HG03064 (cell line): ENCODE results near the gene PIEZO1.
"Not testable (repeated sequence)": the region's sequence is repeated elsewhere in the genome, so short reads cannot be mapped to it uniquely, and the experiment has no call there.

Experiments
- ATAC-seq: cut with Tn5 transposase; IDR thresholded peaks from one replicate; pipeline ENCODE4 v1.9.1; 2021; ENCODE audit warnings: low read depth; ENCODE audit not compliant: unreplicated experiment

The PIEZO1 gene

DNA sequence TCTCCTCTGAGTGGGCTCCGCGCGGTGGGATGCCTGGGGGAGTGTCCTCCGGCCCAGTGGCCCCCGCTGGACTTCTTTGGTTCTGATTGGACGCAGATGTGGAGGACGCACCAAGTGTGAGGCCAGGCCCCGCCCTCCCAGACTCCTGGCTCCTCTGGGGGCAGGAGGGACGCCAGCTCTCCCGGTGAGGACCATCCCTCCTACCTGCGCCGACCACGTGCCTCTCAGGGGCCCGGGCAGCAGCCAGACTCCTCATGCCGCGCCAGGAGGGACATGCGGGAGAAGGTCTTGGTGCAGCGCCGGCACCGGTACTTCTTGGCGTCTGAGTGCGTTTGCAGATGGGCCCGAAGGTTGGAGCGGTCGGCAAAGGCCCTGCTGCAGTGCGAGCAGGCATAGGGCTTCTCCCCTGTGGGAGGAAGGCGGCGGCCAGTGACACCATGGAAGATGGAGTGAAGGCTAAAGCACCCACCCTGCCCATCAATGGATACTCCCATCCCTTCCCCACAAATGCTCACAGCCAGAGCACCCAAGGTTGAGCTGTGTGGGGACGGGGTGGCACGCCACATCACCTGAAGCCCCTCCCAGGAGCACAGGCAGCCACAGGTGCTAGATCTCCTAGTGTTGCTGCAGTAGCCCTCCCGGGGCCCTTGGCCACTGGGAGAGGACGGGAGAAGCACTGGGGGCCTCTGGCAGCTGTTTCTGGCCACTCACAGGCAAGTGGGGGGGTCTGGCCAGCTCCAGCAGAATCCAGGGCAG is 106.6 kb downstream of the PIEZO1 start:
- no peak for ATAC-seq

DNA sequence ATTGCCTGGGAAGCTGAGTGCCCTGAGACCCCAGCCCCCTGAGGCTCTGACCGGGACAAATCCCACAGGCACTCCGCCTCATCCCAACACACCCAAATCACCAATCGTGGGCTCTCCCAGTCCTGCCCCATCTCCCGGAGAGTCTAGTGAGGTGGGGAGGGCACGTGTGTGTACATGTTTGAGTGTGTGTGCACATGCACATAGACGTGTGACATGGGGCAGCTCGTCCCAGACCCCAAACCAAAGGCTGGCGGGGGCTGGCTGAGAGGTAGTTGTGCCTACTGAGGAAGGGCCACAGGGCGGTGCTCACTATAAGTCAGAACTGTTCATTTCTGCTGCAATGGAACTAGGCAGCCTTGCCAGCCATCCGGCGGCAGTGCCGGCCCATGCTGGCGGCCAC is 107.3 kb downstream of the PIEZO1 start:
- ATAC-seq = no peak

DNA sequence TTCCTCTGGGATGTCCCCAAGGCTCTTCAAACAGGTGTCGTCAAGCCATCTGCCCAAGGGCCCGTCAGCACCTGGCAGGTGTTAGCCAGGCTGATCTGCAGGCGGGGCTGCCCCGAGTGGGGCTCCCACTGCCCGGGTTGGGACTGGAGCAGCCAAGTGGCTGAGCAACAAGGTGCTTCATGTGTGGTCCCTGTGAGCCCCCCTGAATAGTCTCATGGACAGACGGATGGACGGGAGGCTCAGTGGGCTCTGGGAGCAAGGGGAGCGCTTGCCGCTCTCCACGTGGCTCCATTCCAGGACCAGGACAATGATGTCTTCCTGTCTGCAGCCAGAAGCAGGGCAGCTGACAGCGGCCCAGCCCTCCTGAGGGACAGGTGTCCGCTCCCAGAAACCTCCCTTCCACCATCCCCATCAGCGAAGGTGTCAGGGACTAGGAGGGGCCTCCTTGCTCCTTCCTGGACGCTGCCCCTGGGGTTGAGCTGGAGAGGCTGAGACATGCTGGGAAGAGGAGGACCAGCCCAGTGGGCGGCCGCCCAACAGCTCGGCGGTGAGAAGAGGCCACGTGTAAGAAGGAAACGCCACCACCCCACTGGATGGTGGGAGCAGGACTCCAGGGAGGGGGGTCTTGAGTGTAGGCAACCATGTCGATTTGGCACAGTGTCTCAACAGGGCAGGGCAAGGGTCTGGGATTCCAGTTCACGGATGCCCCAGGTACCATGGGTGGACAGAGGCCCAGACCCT is 108.3 kb downstream of the PIEZO1 start:
- ATAC-seq = no peak

- no peak for ATAC-seq
Measured at GRCh38 chr16:88673716-88674379, 111.2 kb downstream of the PIEZO1 start.

- ATAC-seq = no peak
Measured at GRCh38 chr16:88672776-88673175, 112.2 kb downstream of the PIEZO1 start.

- no peak for ATAC-seq
Measured at GRCh38 chr16:88671806-88672205, 113.2 kb downstream of the PIEZO1 start.

DNA sequence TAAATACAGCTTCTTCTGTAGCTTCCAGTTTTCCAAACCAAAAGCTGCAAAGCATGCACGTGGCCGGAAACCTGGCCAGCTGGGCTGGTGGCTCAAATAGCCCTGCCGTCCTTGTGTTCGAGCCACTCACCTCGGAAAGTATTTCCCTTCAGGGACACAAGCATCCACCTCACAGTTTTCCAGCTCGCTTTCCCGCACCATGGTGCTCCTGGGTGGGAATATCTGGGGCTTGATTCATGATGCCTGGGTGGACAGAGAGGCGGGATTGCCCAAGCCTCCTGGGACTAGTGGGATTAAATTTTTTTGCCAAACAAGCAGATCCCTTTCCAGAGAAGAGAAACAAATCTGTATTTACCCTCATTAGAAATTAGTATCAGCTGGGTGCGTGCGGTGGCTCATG is 115.0 kb downstream of the PIEZO1 start:
- no peak for ATAC-seq

- ATAC-seq = not testable (repeated sequence)
Measured at GRCh38 chr16:88669493-88669892, 115.5 kb downstream of the PIEZO1 start.

GRCh38 chr16:88667461-88667860 is 117.6 kb downstream of the PIEZO1 start:
- no peak for ATAC-seq

DNA sequence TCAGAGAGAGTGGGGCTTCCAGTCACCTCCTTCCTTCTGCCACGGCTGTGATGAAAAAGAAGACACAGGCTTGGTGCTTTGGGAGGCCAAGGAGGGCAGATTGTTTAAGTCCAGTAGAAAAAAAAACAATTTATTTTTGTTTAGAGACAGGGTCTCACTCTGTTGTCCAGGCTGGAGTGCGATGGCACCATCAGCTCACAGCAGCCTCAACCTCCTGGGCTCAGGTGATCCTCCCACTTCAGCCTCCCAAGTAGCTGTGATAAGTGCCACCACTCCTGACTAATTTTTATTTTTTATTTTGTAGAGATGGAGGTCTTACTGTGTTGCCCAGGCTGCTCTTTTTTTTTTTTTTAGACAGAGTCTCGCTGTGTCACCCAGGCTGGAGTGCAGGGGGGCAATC is 119.5 kb downstream of the PIEZO1 start:
- ATAC-seq = no peak
